H1 (cell line): ENCODE data around the gene PHETA1. TPM values are rescaled to one million over a fixed set of nuclear protein-coding genes. Genes with fewer than 3 reads are reported as not detected.

Experiments
- CTCF ChIA-PET: fragments of 300-600 bp; sonication (Branson Sonifier 250); formaldehyde crosslinking; loops from one replicate; lab custom pipeline; 2021; ENCODE audit not compliant: partially characterized antibody; lab: Charles Lee
- POLR2A ChIA-PET: fragments of 300-600 bp; sonication (Branson Sonifier 250); formaldehyde crosslinking; loops from one replicate; lab custom pipeline; 2021; ENCODE audit warnings: inconsistent platforms; ENCODE audit not compliant: partially characterized antibody; lab: Charles Lee
- DNase-seq, 2 experiments: peaks; one replicate each; pipeline versions ENCODE4 v3.0.0 to v3.0.0-alpha.2; 2010 to 2022; ENCODE audit warnings: low spot score in 2 of 2, low read depth in 1 of 2, mixed read lengths in 1 of 2
- FAIRE-seq: peaks from 2 replicates; lab custom pipeline; 2011; peaks lifted over from hg19 to GRCh38; lab: Jason Lieb, UNC
- H2AFZ ChIP-seq: 2 replicates; pipeline ENCODE4 v1.8.1; 2012; ENCODE audit warnings: low read length, inconsistent platforms
- H2AK5ac ChIP-seq: 2 replicates; pipeline ENCODE4 v1.6.1; 2013; ENCODE audit warnings: low read depth, low read length
- H2BK120ac ChIP-seq: replicated peaks from 2 replicates; pipeline ENCODE3; 2013; ENCODE audit warnings: low read depth, low read length, inconsistent platforms
- H2BK12ac ChIP-seq: 2 replicates; pipeline ENCODE4 v1.6.1; 2013; ENCODE audit warnings: low read depth, low read length
- H2BK15ac ChIP-seq: 2 replicates; pipeline ENCODE4 v1.6.1; 2013; ENCODE audit warnings: low read length
- H2BK20ac ChIP-seq: 2 replicates; pipeline ENCODE4 v1.6.1; 2013; ENCODE audit warnings: low read length
- H2BK5ac ChIP-seq: 2 replicates; pipeline ENCODE4 v1.6.1; 2013; ENCODE audit warnings: low read depth, low read length
- H3K14ac ChIP-seq: 2 replicates; pipeline ENCODE4 v1.6.1; 2013; ENCODE audit warnings: inconsistent platforms; ENCODE audit not compliant: insufficient read length
- H3K18ac ChIP-seq: 2 replicates; pipeline ENCODE4 v1.6.1; 2013; ENCODE audit warnings: low read length; ENCODE audit errors: extremely low read depth
- H3K23ac ChIP-seq: 2 replicates; pipeline ENCODE4 v1.6.1; 2013; ENCODE audit warnings: inconsistent platforms; ENCODE audit not compliant: insufficient read length
- H3K23me2 ChIP-seq: 2 replicates; pipeline ENCODE4 v1.6.1; 2013; ENCODE audit warnings: low read depth, low read length
- H3K27ac ChIP-seq: 2 replicates; pipeline ENCODE4 v1.6.1; 2011; ENCODE audit warnings: low read depth, low read length, inconsistent platforms
- H3K27me3 ChIP-seq, 4 experiments: replicated peaks in 1 of 4; 1 replicate in 1 of 4; 2 replicates in 3 of 4; pipeline versions ENCODE4 v1.6.1 to v1.8.1; 2011 to 2013; ENCODE audit warnings: low read length in 3 of 4, mild to moderate bottlenecking in 3 of 4, inconsistent platforms in 2 of 4, mixed read lengths in 2 of 4, moderate library complexity in 1 of 4; ENCODE audit not compliant: control insufficient read depth in 3 of 4, insufficient read depth in 3 of 4; ENCODE audit errors: extremely low read depth in 1 of 4
- H3K36me3 ChIP-seq, 4 experiments: 2 replicates each; pipeline versions ENCODE4 v1.6.1 to v1.8.1; 2011 to 2013; ENCODE audit warnings: mild to moderate bottlenecking in 4 of 4, low read length in 3 of 4, moderate library complexity in 2 of 4, control low read depth in 1 of 4, inconsistent platforms in 1 of 4; ENCODE audit not compliant: insufficient read depth in 4 of 4, control insufficient read depth in 2 of 4
- H3K4ac ChIP-seq: replicated peaks from 2 replicates; pipeline ENCODE3; 2013; ENCODE audit warnings: low read length, low read depth, mixed read lengths, inconsistent platforms; ENCODE audit not compliant: insufficient read length
- H3K4me1 ChIP-seq, 4 experiments: replicated peaks in 1 of 4; 1 replicate in 1 of 4; 2 replicates in 3 of 4; pipeline versions ENCODE4 v1.6.1 to v1.8.1; 2011 to 2013; ENCODE audit warnings: low read length in 3 of 4, inconsistent platforms in 2 of 4, mixed read lengths in 1 of 4; ENCODE audit not compliant: insufficient read depth in 4 of 4, control insufficient read depth in 3 of 4
- H3K4me2 ChIP-seq, 2 experiments: 2 replicates each; pipeline versions ENCODE4 v1.6.1 to v1.8.1; 2011 to 2013; ENCODE audit warnings: low read depth in 2 of 2, low read length in 2 of 2, control low read depth in 1 of 2, inconsistent platforms in 1 of 2, mild to moderate bottlenecking in 1 of 2; ENCODE audit not compliant: insufficient read depth in 1 of 2
- H3K4me3 ChIP-seq, 4 experiments: fragments of 200-600, 300-600 bp in 1 of 4; sonication (generic), shearing (Covaris generic), sonication (Bioruptor Twin) in 1 of 4; 2 replicates each; pipeline versions ENCODE4 v1.5.1 to v1.8.1; 2011 to 2016; ENCODE audit warnings: low read length in 4 of 4, low read depth in 3 of 4, control low read depth in 2 of 4, inconsistent platforms in 2 of 4, mild to moderate bottlenecking in 2 of 4, mixed read lengths in 1 of 4, moderate library complexity in 1 of 4; ENCODE audit not compliant: insufficient read depth in 2 of 4; ENCODE audit errors: extremely low read depth in 1 of 4
- H3K56ac ChIP-seq: replicated peaks from 2 replicates; pipeline ENCODE3; 2013; ENCODE audit warnings: low read depth, mild to moderate bottlenecking, mixed read lengths, low read length, inconsistent platforms; ENCODE audit not compliant: insufficient read length
- H3K79me1 ChIP-seq: 2 replicates; pipeline ENCODE4 v1.6.1; 2013; ENCODE audit warnings: low read depth, low read length, control low read depth
- H3K79me2 ChIP-seq, 2 experiments: 2 replicates each; pipeline versions ENCODE4 v1.6.1 to v1.8.1; 2012 to 2013; ENCODE audit warnings: low read length in 2 of 2, mild to moderate bottlenecking in 2 of 2, inconsistent platforms in 1 of 2; ENCODE audit not compliant: insufficient read depth in 2 of 2, control insufficient read depth in 1 of 2
- H3K9ac ChIP-seq, 4 experiments: replicated peaks in 1 of 4; 1 replicate in 1 of 4; 2 replicates in 3 of 4; pipeline versions ENCODE4 v1.6.1 to v1.8.1; 2011 to 2013; ENCODE audit warnings: low read depth in 3 of 4, low read length in 3 of 4, control low read depth in 2 of 4, mild to moderate bottlenecking in 2 of 4, moderate library complexity in 2 of 4, inconsistent platforms in 1 of 4; ENCODE audit errors: extremely low read depth in 1 of 4
- H3K9me3 ChIP-seq, 2 experiments: 2 replicates each; pipeline versions ENCODE4 v1.6.1 to v1.8.1; 2012 to 2013; ENCODE audit warnings: mild to moderate bottlenecking in 2 of 2, moderate library complexity in 2 of 2, control low read depth in 1 of 2, inconsistent platforms in 1 of 2, low read depth in 1 of 2, low read length in 1 of 2, mixed read lengths in 1 of 2; ENCODE audit not compliant: insufficient read depth in 2 of 2
- H4K20me1 ChIP-seq, 2 experiments: replicated peaks in 1 of 2; 2 replicates each; pipeline versions ENCODE3 to v1.8.1; 2011 to 2013; ENCODE audit warnings: inconsistent platforms in 2 of 2, low read length in 2 of 2, mild to moderate bottlenecking in 1 of 2; ENCODE audit not compliant: insufficient read depth in 2 of 2, control insufficient read depth in 1 of 2
- H4K5ac ChIP-seq: 2 replicates; pipeline ENCODE4 v1.6.1; 2013; ENCODE audit warnings: low read length, low read depth, mixed read lengths, inconsistent platforms; ENCODE audit not compliant: insufficient read length
- H4K8ac ChIP-seq: 2 replicates; pipeline ENCODE4 v1.8.0; 2013; ENCODE audit warnings: mild to moderate bottlenecking, moderate library complexity, low read length, inconsistent platforms; ENCODE audit not compliant: insufficient read depth; ENCODE audit errors: extremely low read depth
- H4K91ac ChIP-seq: replicated peaks from 2 replicates; pipeline ENCODE3; 2013; ENCODE audit warnings: low read length, mixed read lengths, inconsistent platforms; ENCODE audit not compliant: insufficient read length
- GABPA ChIP-seq: IDR thresholded peaks from 2 replicates; pipeline ENCODE4 v1.6.1; 2011; ENCODE audit warnings: mild to moderate bottlenecking, low read length, moderate library complexity, borderline replicate concordance; ENCODE audit not compliant: insufficient read depth
- KDM4A ChIP-seq: IDR thresholded peaks from one replicate; pipeline ENCODE4 v1.7.1; 2012; ENCODE audit warnings: low read depth, mild to moderate bottlenecking, moderate library complexity, low read length, inconsistent platforms; ENCODE audit not compliant: severe bottlenecking
- RNF2 ChIP-seq: fragments of 200-900, 300-1000 bp; sonication (generic); IDR thresholded peaks from 2 replicates; pipeline ENCODE4 v1.7.1; 2016; ENCODE audit warnings: borderline replicate concordance, low read depth, mild to moderate bottlenecking, antibody characterized with exemption, low read length; ENCODE audit not compliant: poor library complexity, severe bottlenecking; ENCODE audit errors: missing control alignments
- WGBS, 2 experiments: shearing (Covaris generic) in 1 of 2; methylation state at CpG; one replicate each; pipeline versions ENCODE4 v1.1.6 to v1.1.7; 2013 to 2015; ENCODE audit warnings: low lambda C conversion rate in 2 of 2, mixed read lengths in 2 of 2, inconsistent platforms in 1 of 2, low coverage in 1 of 2, missing lambda C conversion rate in 1 of 2; ENCODE audit not compliant: insufficient replicate concordance in 2 of 2, insufficient coverage in 1 of 2, insufficient read length in 1 of 2; ENCODE audit errors: extremely low coverage in 1 of 2, missing lambda C conversion rate in 1 of 2; 5-methylcytosine and 5-hydroxymethylcytosine counted together
- polyA plus RNA-seq, 7 experiments: library from polyadenylated mRNA; depleted of rRNA in 3 of 7; stranded (reverse) in 5 of 7; unstranded in 2 of 7; fragments of >200 nt in 5 of 7; fragments of 200-250 nt in 2 of 7; gene quantifications; 1 replicate in 5 of 7; 2 replicates in 1 of 7; 4 replicates in 1 of 7; pipeline versions ENCODE4 v1.2.1 to v1.2.3, GENCODE V29; 2011 to 2013; ENCODE audit warnings: missing spikeins in 2 of 7, mixed read lengths in 2 of 7
- total RNA-seq: library from RNA; stranded (reverse); fragmentation: NEBNext Ultra II Directional; extraction: Animal tissue kit (Norgen Biotek cat#: 25700); gene quantifications from 2 replicates; pipeline ENCODE4 v1.2.1, GENCODE V29; 2021

PHETA1 gene
- total and polyA plus RNA-seq, 2 of the 8 experiments (the other 6 are each of a cell fraction or from before 2014, with no cell fraction given): 5.2 to 12.3 TPM

- no peaks in the 10 kb centered on the region for H4K20me1 ChIP-seq
- no peak overlapping the region for H3K27ac ChIP-seq
- no peak overlapping the region for H2BK120ac ChIP-seq
- no peak overlapping the region for H3K4ac ChIP-seq
- no peak overlapping the region for H2AFZ ChIP-seq
- H3K79me1 ChIP-seq: no peaks in the 10 kb centered on the region
- no peak overlapping the region for H3K23ac ChIP-seq
- H4K8ac ChIP-seq: no peak overlapping the region
- no peak for FAIRE-seq
- no peak overlapping the region for H4K5ac ChIP-seq
- CTCF ChIA-PET: interaction anchor here (1.4 to 2.5 kb wide), 2 partner anchors 42 to 87 kb away, joined by 3 to 9 read pairs; no protein-coding TSS in a partner anchor
- no peak overlapping the region for H2BK5ac ChIP-seq
- H3K4me2 ChIP-seq: no peak overlapping the region
- POLR2A ChIA-PET: no interaction called here
- H3K9me3 ChIP-seq: no peaks in the 10 kb centered on the region
- no peak for DNase-seq
- no peaks in the 10 kb centered on the region for H3K36me3 ChIP-seq
- no peak overlapping the region for H3K14ac ChIP-seq
- no peak overlapping the region for H4K91ac ChIP-seq
- 0 out of 7 replicates have a peak, but pooled peaks cover 0 to 4% (median 0%) of the 10 kb centered on the region in 4 experiments for H3K4me1 ChIP-seq
- H2BK20ac ChIP-seq: no peak overlapping the region
- no peak overlapping the region; the same call in 1 of the 2 replicates for H2BK15ac ChIP-seq
- no peak overlapping the region for H3K56ac ChIP-seq
- H3K27me3 ChIP-seq: no peaks in the 10 kb centered on the region
- H2AK5ac ChIP-seq: no peak overlapping the region
- 92% methylated on average over 5 of the region's 5 CpGs; no CpG with 5 or more reads in 1 of the 2 experiments for WGBS, 2 experiments
- no peak overlapping the region for H2BK12ac ChIP-seq
- H3K9ac ChIP-seq: no peak overlapping the region
- no peaks in the 10 kb centered on the region; the same call in 1 of the 2 replicates for H3K23me2 ChIP-seq
- H3K18ac ChIP-seq: no peak overlapping the region
- no peak overlapping the region for H3K4me3 ChIP-seq
- no peaks in the 10 kb centered on the region for H3K79me2 ChIP-seq
- TF ChIP-seq RNF2: no peak
- no peak for TF ChIP-seq KDM4A
- no peak for TF ChIP-seq GABPA
Measured at GRCh38 chr12:111354511-111354910, 14.4 kb downstream of the PHETA1 start.
